K562 (cell line): ENCODE data around the gene SUFU. TPM values are rescaled to one million over a fixed set of nuclear protein-coding genes. Genes with fewer than 3 reads are reported as not detected.

Source experiments
- ASH1L ChIP-seq: fragments of 450-650 bp; IDR thresholded peaks from 2 replicates; pipeline ENCODE4 v1.6.1; 2018; ENCODE audit warnings: borderline replicate concordance, mild to moderate bottlenecking, low read depth; ENCODE audit not compliant: partially characterized antibody
- CBFA2T3 ChIP-seq: fragments of 450-650 bp; IDR thresholded peaks from 2 replicates; pipeline ENCODE4 v1.6.1; 2017
- CCNT2 ChIP-seq: IDR thresholded peaks from 2 replicates; pipeline ENCODE4 v1.6.1; 2011; ENCODE audit warnings: borderline replicate concordance, low read depth, mild to moderate bottlenecking, moderate library complexity, mixed read lengths, low read length; ENCODE audit not compliant: insufficient read length; ENCODE audit errors: extremely low read depth
- DACH1 ChIP-seq: fragments of 450-650 bp; IDR thresholded peaks from 2 replicates; pipeline ENCODE4 v1.6.1; 2018; ENCODE audit not compliant: partially characterized antibody
- ELF2 ChIP-seq: fragments of 250-450 bp; sonication (Bioruptor Pico); IDR thresholded peaks from 2 replicates; pipeline ENCODE4 v1.5.0; 2021; ENCODE audit warnings: mild to moderate bottlenecking
- FOXP4 ChIP-seq: sonication (generic); formaldehyde crosslinking; IDR thresholded peaks from 2 replicates; pipeline ENCODE4 v1.8.0; 2022; ENCODE audit warnings: mild to moderate bottlenecking, missing genetic modification reagents, borderline replicate concordance
- HINFP ChIP-seq: fragments of 450-650 bp; conservative IDR thresholded peaks from 2 replicates; pipeline ENCODE4 v1.6.1; 2016; ENCODE audit warnings: missing genetic modification characterization, low read depth, mild to moderate bottlenecking, control low read depth, missing compliant biosample characterization
- HNRNPH1 ChIP-seq: fragments of 200-400 bp; formaldehyde crosslinking; optimal IDR thresholded peaks from 2 replicates; pipeline ENCODE3; 2017; ENCODE audit warnings: low read depth, mild to moderate bottlenecking, low read length, moderate library complexity
- HSF4 ChIP-seq: fragments of 250-450 bp; sonication (Bioruptor Pico); IDR thresholded peaks from 2 replicates; pipeline ENCODE4 v2.1.2; 2022; ENCODE audit warnings: mild to moderate bottlenecking, moderate library complexity, borderline replicate concordance
- ILF3 ChIP-seq: fragments of 450-650 bp; IDR thresholded peaks from 2 replicates; pipeline ENCODE4 v1.6.1; 2018; ENCODE audit warnings: antibody characterized with exemption, mild to moderate bottlenecking, moderate library complexity, borderline replicate concordance
- L3MBTL2 ChIP-seq: fragments of 450-650 bp; IDR thresholded peaks from 2 replicates; pipeline ENCODE4 v1.6.1; 2016; ENCODE audit warnings: mild to moderate bottlenecking, moderate library complexity
- MED1 ChIP-seq: sonication (generic); formaldehyde crosslinking; IDR thresholded peaks from 2 replicates; pipeline ENCODE4 v1.8.1; 2023; ENCODE audit warnings: missing genetic modification reagents, borderline replicate concordance
- NELFE ChIP-seq: IDR thresholded peaks from 2 replicates; pipeline ENCODE4 v1.6.1; 2011; ENCODE audit warnings: mild to moderate bottlenecking; ENCODE audit not compliant: insufficient read depth, insufficient read length
- NFXL1 ChIP-seq: fragments of 450-650 bp; formaldehyde crosslinking; IDR thresholded peaks from 2 replicates; pipeline ENCODE4 v1.4.0; 2021; ENCODE audit warnings: mild to moderate bottlenecking
- PHB ChIP-seq: fragments of 250-450 bp; sonication (Bioruptor Pico); IDR thresholded peaks from 2 replicates; pipeline ENCODE4 v1.5.0; 2021
- POLR2A ChIP-seq: fragments of 450-650 bp; conservative IDR thresholded peaks from 2 replicates; pipeline ENCODE4 v1.6.1; 2016
- PRPF4 ChIP-seq: fragments of 200-400 bp; formaldehyde crosslinking; IDR thresholded peaks from one replicate; pipeline ENCODE4 v1.6.1; 2017; ENCODE audit warnings: low read length, low read depth, mild to moderate bottlenecking; ENCODE audit not compliant: insufficient read depth, poor library complexity, severe bottlenecking
- SRSF9 ChIP-seq: fragments of 200-400 bp; formaldehyde crosslinking; IDR thresholded peaks from 2 replicates; pipeline ENCODE4 v1.6.1; 2017; ENCODE audit warnings: low read depth, low read length, borderline replicate concordance
- TCF7 ChIP-seq: sonication (generic); IDR thresholded peaks from 2 replicates; pipeline ENCODE4 v1.6.1; 2016; ENCODE audit warnings: antibody characterized with exemption, borderline replicate concordance
- YBX1 ChIP-seq: fragments of 450-650 bp; IDR thresholded peaks from 2 replicates; pipeline ENCODE4 v1.7.1; 2016; ENCODE audit warnings: mild to moderate bottlenecking
- ZNF79 ChIP-seq: fragments of 250-450 bp; sonication (Bioruptor Pico); IDR thresholded peaks from 2 replicates; pipeline ENCODE4 v1.4.0; 2020; ENCODE audit warnings: low read depth, mild to moderate bottlenecking, moderate library complexity
- polyA plus RNA-seq, 8 experiments: library from polyadenylated mRNA; depleted of rRNA in 4 of 8; stranded (reverse) in 5 of 8; unstranded in 3 of 8; fragments of >200 nt; fragmentation: Nextera tagmentation in 2 of 8; fragmentation: Illumina TruSeq in 1 of 8; extraction: Ambion mirVana in 2 of 8; extraction: Trizol in 1 of 8; gene quantifications; 2 replicates each; pipeline versions ENCODE4 v1.2.1 to v1.2.3, GENCODE V29; 2011 to 2014; ENCODE audit warnings: inconsistent platforms in 1 of 8, missing spikeins in 1 of 8
- total RNA-seq, 7 experiments: library from RNA; depleted of rRNA in 6 of 7; stranded (reverse); fragments of >200 nt in 6 of 7; fragmentation: Illumina TruSeq in 2 of 7; extraction: Trizol in 2 of 7; gene quantifications; 2 replicates each; pipeline versions ENCODE4 v1.2.1 to v1.2.3, GENCODE V29; 2011 to 2021; ENCODE audit warnings: low replicate concordance in 1 of 7
- TF ChIP-seq, protein P1 (sequence below): sonication (generic); formaldehyde crosslinking; IDR thresholded peaks from 2 replicates; pipeline ENCODE4 v1.8.1; 2023; ENCODE audit warnings: mild to moderate bottlenecking, missing genetic modification reagents, moderate library complexity
- TF ChIP-seq, protein P2 (sequence below): IDR thresholded peaks from 2 replicates; pipeline ENCODE4 v1.6.1; 2014; ENCODE audit warnings: antibody characterized with exemption

The SUFU gene
- total and polyA plus RNA-seq, 9 of the 15 experiments (the other 6 are each of a cell fraction or from before 2014, with no cell fraction given): 0.59 to 6.3 (median 0.82) TPM

DNA sequence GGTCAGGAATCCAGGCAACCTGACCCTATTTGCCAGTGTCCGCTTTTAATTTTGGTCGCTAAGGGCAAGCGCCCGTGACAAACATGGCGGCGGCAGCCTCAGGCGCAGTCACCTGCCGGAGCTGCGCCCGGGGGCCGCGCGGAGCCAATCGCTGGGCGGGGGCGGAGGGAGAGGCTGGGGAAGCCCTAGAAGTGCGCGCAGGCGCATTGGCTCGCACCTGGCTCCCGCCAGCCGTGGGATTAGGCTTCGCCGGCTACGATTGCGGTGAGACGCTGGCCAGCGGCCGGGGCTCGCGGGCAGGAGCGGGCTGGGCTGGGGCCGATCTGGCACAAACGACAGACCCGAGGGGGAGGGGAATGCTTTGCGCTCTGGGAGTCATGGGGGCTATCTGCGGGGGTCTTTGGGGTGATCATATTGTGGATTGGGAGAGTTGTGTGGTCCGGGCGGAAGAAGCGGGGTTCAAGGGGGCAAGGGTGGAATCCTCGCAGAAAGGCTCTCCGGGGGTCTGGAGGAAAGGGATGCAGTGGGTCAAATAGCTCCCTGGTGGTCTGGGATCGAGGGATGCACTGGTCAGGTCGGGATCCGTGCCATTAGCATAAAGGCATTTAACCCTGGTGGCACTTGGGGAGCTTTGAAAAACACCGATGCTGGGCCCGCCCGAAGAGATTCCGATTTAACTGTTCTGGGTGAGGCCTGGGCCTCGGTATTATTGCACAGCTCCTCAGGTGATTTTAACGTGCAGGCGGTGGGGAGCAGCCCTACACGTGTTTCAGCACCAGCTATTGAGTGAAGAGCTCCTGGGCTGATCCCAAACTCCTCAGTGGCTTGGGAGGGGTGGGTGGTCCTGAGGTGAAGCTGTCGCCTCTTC lies 42.4 kb upstream of the SUFU start (continued):
- TF ChIP-seq SRSF9 (no peak), PRPF4 (no peak), MED1 (CRISPR knock-in tag) (no peak), PHB (CRISPR knock-in tag) (no peak), CBFA2T3 (no peak), YBX1 (no peak), ELF2 (no peak), DACH1 (no peak), ASH1L (no peak), ILF3 (no peak), NELFE (no peak), HSF4 (CRISPR knock-in tag) (no peak), CCNT2 (peak; percentile 56), ZNF79 (no peak), FOXP4 (CRISPR knock-in tag) (no peak), HINFP (tag) (no peak), HNRNPH1 (no peak), L3MBTL2 (peak; percentile 81), NFXL1 (CRISPR knock-in tag) (no peak), TCF7 (no peak), POLR2A (peak; percentile 55; the same call in 1 of the 2 replicates)
- TF ChIP-seq, protein P1, sequence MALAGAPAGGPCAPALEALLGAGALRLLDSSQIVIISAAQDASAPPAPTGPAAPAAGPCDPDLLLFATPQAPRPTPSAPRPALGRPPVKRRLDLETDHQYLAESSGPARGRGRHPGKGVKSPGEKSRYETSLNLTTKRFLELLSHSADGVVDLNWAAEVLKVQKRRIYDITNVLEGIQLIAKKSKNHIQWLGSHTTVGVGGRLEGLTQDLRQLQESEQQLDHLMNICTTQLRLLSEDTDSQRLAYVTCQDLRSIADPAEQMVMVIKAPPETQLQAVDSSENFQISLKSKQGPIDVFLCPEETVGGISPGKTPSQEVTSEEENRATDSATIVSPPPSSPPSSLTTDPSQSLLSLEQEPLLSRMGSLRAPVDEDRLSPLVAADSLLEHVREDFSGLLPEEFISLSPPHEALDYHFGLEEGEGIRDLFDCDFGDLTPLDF (CRISPR knock-in tag): no peak
- TF ChIP-seq, protein P2, sequence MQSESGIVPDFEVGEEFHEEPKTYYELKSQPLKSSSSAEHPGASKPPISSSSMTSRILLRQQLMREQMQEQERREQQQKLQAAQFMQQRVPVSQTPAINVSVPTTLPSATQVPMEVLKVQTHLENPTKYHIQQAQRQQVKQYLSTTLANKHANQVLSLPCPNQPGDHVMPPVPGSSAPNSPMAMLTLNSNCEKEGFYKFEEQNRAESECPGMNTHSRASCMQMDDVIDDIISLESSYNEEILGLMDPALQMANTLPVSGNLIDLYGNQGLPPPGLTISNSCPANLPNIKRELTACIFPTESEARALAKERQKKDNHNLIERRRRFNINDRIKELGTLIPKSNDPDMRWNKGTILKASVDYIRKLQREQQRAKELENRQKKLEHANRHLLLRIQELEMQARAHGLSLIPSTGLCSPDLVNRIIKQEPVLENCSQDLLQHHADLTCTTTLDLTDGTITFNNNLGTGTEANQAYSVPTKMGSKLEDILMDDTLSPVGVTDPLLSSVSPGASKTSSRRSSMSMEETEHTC: peak; percentile 81
